Measurements from ENCODE around the gene FLRT2. TPM values are rescaled to one million over a fixed set of nuclear protein-coding genes. Genes with fewer than 3 reads are reported as not detected.

FLRT2 gene
- total RNA-seq, 4 donors from 2014 or later = 2.2 to 7.1 (median 5.4) TPM

DNA sequence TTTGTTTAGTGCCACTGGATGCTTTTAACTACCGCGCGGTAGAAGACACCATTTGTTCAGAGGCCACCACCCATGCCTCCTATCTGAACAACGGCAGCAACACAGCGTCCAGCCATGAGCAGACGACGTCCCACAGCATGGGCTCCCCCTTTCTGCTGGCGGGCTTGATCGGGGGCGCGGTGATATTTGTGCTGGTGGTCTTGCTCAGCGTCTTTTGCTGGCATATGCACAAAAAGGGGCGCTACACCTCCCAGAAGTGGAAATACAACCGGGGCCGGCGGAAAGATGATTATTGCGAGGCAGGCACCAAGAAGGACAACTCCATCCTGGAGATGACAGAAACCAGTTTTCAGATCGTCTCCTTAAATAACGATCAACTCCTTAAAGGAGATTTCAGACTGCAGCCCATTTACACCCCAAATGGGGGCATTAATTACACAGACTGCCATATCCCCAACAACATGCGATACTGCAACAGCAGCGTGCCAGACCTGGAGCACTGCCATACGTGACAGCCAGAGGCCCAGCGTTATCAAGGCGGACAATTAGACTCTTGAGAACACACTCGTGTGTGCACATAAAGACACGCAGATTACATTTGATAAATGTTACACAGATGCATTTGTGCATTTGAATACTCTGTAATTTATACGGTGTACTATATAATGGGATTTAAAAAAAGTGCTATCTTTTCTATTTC is 93.2 kb downstream of the FLRT2 start:
- in situ Hi-C loops (cut with MboI; ENCODE audit: low sequenced_read_pairs in 4 of 4) = no loop called here
- intact Hi-C loops (cut with DNase I; ENCODE audit: low total_unique reads) = no loop called here
- Histone ChIP-seq H3K4me3 (no peak overlapping the region), H3K27me3 (no peaks in the 10 kb centered on the region), H3K4me1 (peaks cover 14 to 23% of the 10 kb centered on the region in 2 donors), H3K27ac (no peak overlapping the region), H3K36me3 (peaks cover 0 to 27% of the 10 kb centered on the region in 2 donors), H3K9me3 (no peaks in the 10 kb centered on the region)
- DNase-seq (no peak), ATAC-seq (no peak)
- TF ChIP-seq POLR2A (IDR thresholded peaks at IDR 0.05) (no peak), CTCF (IDR thresholded peaks at IDR 0.05 in 4 of 5, conservative IDR thresholded peaks at IDR 0.05 in 1 of 5) (no peak)

GRCh38 chr14:85625925-85626585 is 96.1 kb downstream of the FLRT2 start:
- H3K9me3 ChIP-seq = no peaks in the 10 kb centered on the region
- in situ Hi-C loops (cut with MboI; ENCODE audit: low sequenced_read_pairs in 4 of 4) = no loop called here
- ATAC-seq (peak; percentile 98 to 99), DNase-seq (peak; percentile 35 to 68)
- peaks cover 14 to 18% of the 10 kb centered on the region in 2 donors for H3K4me1 ChIP-seq
- H3K4me3 ChIP-seq = no peak overlapping the region
- no peaks in the 10 kb centered on the region for H3K27me3 ChIP-seq
- intact Hi-C loops (cut with DNase I; ENCODE audit: low total_unique reads) = loop anchor here (5.0 kb wide), 1 partner anchor 94 kb away; the partner anchor contains the start of gene FLRT2
- peak overlapping the region; percentile 39 to 80 (median 78) for H3K27ac ChIP-seq
- H3K36me3 ChIP-seq = peaks cover 0 to 27% of the 10 kb centered on the region in 2 donors
- no peak for TF ChIP-seq CTCF (IDR thresholded peaks at IDR 0.05 in 4 of 5, conservative IDR thresholded peaks at IDR 0.05 in 1 of 5)
- no peak for TF ChIP-seq POLR2A (IDR thresholded peaks at IDR 0.05)

- no peaks in the 10 kb centered on the region for H3K9me3 ChIP-seq
- intact Hi-C loops (cut with DNase I; ENCODE audit: low total_unique reads) (no loop called here), in situ Hi-C loops (cut with MboI; ENCODE audit: low sequenced_read_pairs in 4 of 4) (no loop called here)
- H3K27me3 ChIP-seq = no peaks in the 10 kb centered on the region
- H3K36me3 ChIP-seq = no peaks in the 10 kb centered on the region
- no peak overlapping the region for H3K27ac ChIP-seq
- H3K4me1 ChIP-seq = no peaks in the 10 kb centered on the region
- ATAC-seq (no peak), DNase-seq (no peak)
- TF ChIP-seq CTCF (IDR thresholded peaks at IDR 0.05 in 4 of 5, conservative IDR thresholded peaks at IDR 0.05 in 1 of 5) (no peak), POLR2A (IDR thresholded peaks at IDR 0.05) (no peak)
- H3K4me3 ChIP-seq = no peak overlapping the region
Measured at GRCh38 chr14:85634205-85634604, 104.3 kb downstream of the FLRT2 start.

GRCh38 chr14:85644211-85644610 is 114.3 kb downstream of the FLRT2 start:
- Histone ChIP-seq H3K4me1 (no peaks in the 10 kb centered on the region), H3K27ac (no peak overlapping the region), H3K4me3 (no peak overlapping the region), H3K36me3 (no peaks in the 10 kb centered on the region), H3K9me3 (no peaks in the 10 kb centered on the region), H3K27me3 (no peaks in the 10 kb centered on the region)
- no peak for TF ChIP-seq POLR2A (IDR thresholded peaks at IDR 0.05)
- TF ChIP-seq CTCF (IDR thresholded peaks at IDR 0.05 in 4 of 5, conservative IDR thresholded peaks at IDR 0.05 in 1 of 5) = no peak
- DNase-seq (no peak), ATAC-seq (no peak)
- in situ Hi-C loops (cut with MboI; ENCODE audit: low sequenced_read_pairs in 4 of 4) = no loop called here
- intact Hi-C loops (cut with DNase I; ENCODE audit: low total_unique reads) = no loop called here
